Measurements from ENCODE around the gene MBD3L1. TPM values are rescaled to one million over a fixed set of nuclear protein-coding genes. Genes with fewer than 3 reads are reported as not detected.

Gene MBD3L1
- total RNA-seq, 1 donor from 2014 or later: not detected

- no peak overlapping the region for H3K4me3 Mint-ChIP-seq
- ATAC-seq (ENCODE audit: low read depth) (no peak), DNase-seq (no peak)
- intact Hi-C loops (cut with micrococcal nuclease): no loop called here
- H3K9me3 Mint-ChIP-seq: no peaks in the 10 kb centered on the region
- H3K27ac Mint-ChIP-seq: no peak overlapping the region
- ChIA-PET CTCF (no interaction called here), POLR2A (no interaction called here)
- no peaks in the 10 kb centered on the region for H3K36me3 Mint-ChIP-seq (ENCODE audit: low read depth)
- TF ChIP-seq CTCF (IDR thresholded peaks at IDR 0.05): no peak
- H3K4me1 Mint-ChIP-seq: no peaks in the 10 kb centered on the region
- no peaks in the 10 kb centered on the region for H3K27me3 Mint-ChIP-seq
Measured at GRCh38 chr19:8890260-8890659, 58.1 kb downstream of the MBD3L1 start.

Other genes with a start within 250 kb of the MBD3L1 start
- gene ADAMTS10, start 221.7 kb upstream of the MBD3L1 start, total RNA-seq: 0.17 and 0.33 TPM in 2 replicates
- not detected in 2 replicates for gene NFILZ, start 201.7 kb upstream of the MBD3L1 start, total RNA-seq
- not detected in 2 replicates for gene ACTL9, start 133.6 kb upstream of the MBD3L1 start, total RNA-seq
- not detected in 2 replicates for gene OR2Z1, start 110.7 kb upstream of the MBD3L1 start, total RNA-seq
- 23.2 and 25.4 TPM in 2 replicates for gene ZNF558, start 73 bp upstream of the MBD3L1 start, total RNA-seq
- 0.15 and 0.16 TPM in 2 replicates for gene MUC16, start 178.0 kb downstream of the MBD3L1 start, total RNA-seq

All from activated B cell treated with CpG ODN at 0.5 μM for 24 hours (primary cell).